Trophoblast cell (in vitro differentiated cells and primary cell): Measurements from ENCODE around the gene HYI.

Source experiments
- DNase-seq, 2 donors: peaks; one replicate each; pipeline ENCODE4 v3.0.0-alpha.2; 2016
- H2AFZ ChIP-seq: 2 replicates; pipeline ENCODE4 v1.6.1; 2013; ENCODE audit warnings: low read length, moderate library complexity, mild to moderate bottlenecking; ENCODE audit not compliant: insufficient read depth, poor library complexity
- H2AK5ac ChIP-seq: 2 replicates; pipeline ENCODE4 v1.6.1; 2013; ENCODE audit warnings: mild to moderate bottlenecking, low read length
- H2BK120ac ChIP-seq: 2 replicates; pipeline ENCODE4 v1.6.1; 2013; ENCODE audit warnings: low read length, mild to moderate bottlenecking, moderate library complexity; ENCODE audit not compliant: insufficient read depth, poor library complexity
- H2BK12ac ChIP-seq: 2 replicates; pipeline ENCODE4 v1.6.1; 2013; ENCODE audit warnings: mild to moderate bottlenecking, low read length, moderate library complexity
- H2BK5ac ChIP-seq: 2 replicates; pipeline ENCODE4 v1.6.1; 2013; ENCODE audit warnings: low read length, low read depth, moderate library complexity, mild to moderate bottlenecking; ENCODE audit not compliant: poor library complexity
- H3K14ac ChIP-seq: 2 replicates; pipeline ENCODE4 v1.6.1; 2013; ENCODE audit warnings: mild to moderate bottlenecking, low read length
- H3K18ac ChIP-seq: 2 replicates; pipeline ENCODE4 v1.6.1; 2013; ENCODE audit warnings: mild to moderate bottlenecking, low read length
- H3K23ac ChIP-seq: 2 replicates; pipeline ENCODE4 v1.6.1; 2013; ENCODE audit warnings: low read length
- H3K27ac ChIP-seq: 2 replicates; pipeline ENCODE4 v1.5.1; 2013; ENCODE audit warnings: low read depth, mild to moderate bottlenecking, inconsistent platforms, low read length, moderate library complexity
- H3K27me3 ChIP-seq: 2 replicates; pipeline ENCODE4 v1.6.1; 2013; ENCODE audit warnings: inconsistent platforms, mild to moderate bottlenecking, low read length, moderate library complexity; ENCODE audit not compliant: insufficient read depth
- H3K36me3 ChIP-seq, 2 experiments: 1 replicate in 1 of 2; 2 replicates in 1 of 2; pipeline ENCODE4 v1.6.1; 2013; ENCODE audit warnings: low read length in 2 of 2, mild to moderate bottlenecking in 2 of 2, moderate library complexity in 1 of 2; ENCODE audit not compliant: insufficient read depth in 2 of 2, control insufficient read depth in 1 of 2
- H3K4ac ChIP-seq: 2 replicates; pipeline ENCODE4 v1.6.1; 2013; ENCODE audit warnings: low read depth, mild to moderate bottlenecking, low read length, moderate library complexity
- H3K4me1 ChIP-seq, 2 experiments: 1 replicate in 1 of 2; 2 replicates in 1 of 2; pipeline ENCODE4 v1.6.1; 2013; ENCODE audit warnings: low read length in 2 of 2, mild to moderate bottlenecking in 2 of 2, moderate library complexity in 1 of 2; ENCODE audit not compliant: insufficient read depth in 2 of 2, control insufficient read depth in 1 of 2
- H3K4me2 ChIP-seq: 2 replicates; pipeline ENCODE4 v1.6.1; 2013; ENCODE audit warnings: inconsistent platforms, mild to moderate bottlenecking, low read length, moderate library complexity
- H3K4me3 ChIP-seq: 2 replicates; pipeline ENCODE4 v1.5.1; 2013; ENCODE audit warnings: mild to moderate bottlenecking, low read depth, low read length, inconsistent platforms
- H3K79me1 ChIP-seq: one replicate; pipeline ENCODE4 v1.6.1; 2013; ENCODE audit warnings: low read length
- H3K79me2 ChIP-seq: 2 replicates; pipeline ENCODE4 v1.6.1; 2013; ENCODE audit warnings: low read length, mild to moderate bottlenecking; ENCODE audit not compliant: control insufficient read depth, insufficient read depth, poor library complexity
- H3K9ac ChIP-seq: 2 replicates; pipeline ENCODE4 v1.6.1; 2013; ENCODE audit warnings: mild to moderate bottlenecking, low read length
- H3K9me3 ChIP-seq: 2 replicates; pipeline ENCODE4 v1.6.1; 2013; ENCODE audit warnings: low read depth, mild to moderate bottlenecking, control low read depth, inconsistent platforms, low read length; ENCODE audit not compliant: insufficient read depth
- H4K12ac ChIP-seq: 2 replicates; pipeline ENCODE4 v1.6.1; 2013; ENCODE audit warnings: low read depth, mild to moderate bottlenecking, low read length, moderate library complexity
- H4K8ac ChIP-seq: 2 replicates; pipeline ENCODE4 v1.6.1; 2013; ENCODE audit warnings: low read depth, mild to moderate bottlenecking, low read length, moderate library complexity
- H4K91ac ChIP-seq: one replicate; pipeline ENCODE4 v1.6.1; 2013; ENCODE audit warnings: low read depth, mild to moderate bottlenecking, low read length, moderate library complexity
- WGBS: extraction: QIAGEN DNeasy Blood & Tissue Kit; methylation state at CpG from one replicate; pipeline ENCODE4 v1.1.7; 2013; ENCODE audit warnings: missing lambda C conversion rate; ENCODE audit not compliant: insufficient read length, insufficient coverage; ENCODE audit errors: extremely low coverage; 5-methylcytosine and 5-hydroxymethylcytosine counted together

The HYI gene

GRCh38 chr1:43437031-43437973 is 16.4 kb downstream of the HYI start:
- Histone ChIP-seq H3K18ac (peak overlapping the region; percentile 74), H4K91ac (peak overlapping the region; percentile 74), H3K4me2 (no peak overlapping the region), H3K79me2 (peaks cover 2% of the 10 kb centered on the region), H3K4me3 (no peak overlapping the region), H2AFZ (no peak overlapping the region), H3K27me3 (no peaks in the 10 kb centered on the region), H3K4ac (peak overlapping the region; percentile 27), H3K14ac (peak overlapping the region; percentile 63), H4K8ac (peak overlapping the region; percentile 64), H3K23ac (no peak overlapping the region), H2AK5ac (peak overlapping the region; percentile 49), H3K9ac (no peak overlapping the region), H2BK5ac (peak overlapping the region; percentile 51), H3K79me1 (peaks cover 14% of the 10 kb centered on the region), H3K36me3 (peaks cover 54 to 65% of the 10 kb centered on the region in 2 experiments), H2BK120ac (peak overlapping the region; percentile 65), H4K12ac (no peak overlapping the region), H3K27ac (peak overlapping the region; percentile 65), H3K4me1 (peaks cover 18 to 23% of the 10 kb centered on the region in 2 experiments), H2BK12ac (peak overlapping the region; percentile 50), H3K9me3 (no peaks in the 10 kb centered on the region)
- no CpG with 5 or more reads among the region's 20 CpGs for WGBS
- peak; percentile 86 to 96 for DNase-seq

- Histone ChIP-seq H2BK120ac (peak overlapping the region; percentile 10), H3K9me3 (no peaks in the 10 kb centered on the region), H2BK5ac (peak overlapping the region; percentile 11), H3K79me2 (peaks cover 2% of the 10 kb centered on the region), H3K27ac (peak overlapping the region; percentile 65), H3K14ac (no peak overlapping the region), H3K18ac (no peak overlapping the region), H3K4ac (no peak overlapping the region), H3K27me3 (no peaks in the 10 kb centered on the region), H3K4me3 (no peak overlapping the region), H3K9ac (no peak overlapping the region), H4K91ac (peak overlapping the region; percentile 74), H4K12ac (no peak overlapping the region), H2AK5ac (no peak overlapping the region), H3K4me1 (peaks cover 18 to 23% of the 10 kb centered on the region in 2 experiments), H3K36me3 (peaks cover 55 to 68% of the 10 kb centered on the region in 2 experiments), H2AFZ (no peak overlapping the region), H4K8ac (no peak overlapping the region), H3K79me1 (peaks cover 14% of the 10 kb centered on the region), H3K4me2 (peak overlapping the region; percentile 28), H2BK12ac (peak overlapping the region; percentile 8), H3K23ac (no peak overlapping the region)
- no CpG with 5 or more reads among the region's 3 CpGs for WGBS
- peak; percentile 66 to 90 for DNase-seq
These were observed 17.4 kb downstream of the HYI start for GRCh38 chr1:43436371-43436770.

- Histone ChIP-seq H3K4me1 (peaks cover 18 to 23% of the 10 kb centered on the region in 2 experiments), H4K12ac (no peak overlapping the region), H2BK120ac (no peak overlapping the region), H2AFZ (no peak overlapping the region), H2BK12ac (peak overlapping the region; percentile 16), H3K9me3 (no peaks in the 10 kb centered on the region), H2BK5ac (no peak overlapping the region), H3K9ac (no peak overlapping the region), H3K4me2 (no peak overlapping the region), H4K91ac (no peak overlapping the region), H3K23ac (no peak overlapping the region), H3K79me2 (peaks cover 2% of the 10 kb centered on the region), H3K27me3 (no peaks in the 10 kb centered on the region), H3K4me3 (no peak overlapping the region), H3K14ac (no peak overlapping the region), H3K36me3 (peaks cover 57 to 69% of the 10 kb centered on the region in 2 experiments), H3K4ac (no peak overlapping the region), H2AK5ac (no peak overlapping the region), H3K18ac (no peak overlapping the region), H3K27ac (peak overlapping the region; percentile 65), H3K79me1 (peaks cover 14% of the 10 kb centered on the region), H4K8ac (no peak overlapping the region)
- DNase-seq = peak; percentile 38 to 67
- no CpG with 5 or more reads among the region's 14 CpGs for WGBS
These were observed 18.3 kb downstream of the HYI start for GRCh38 chr1:43435146-43436145.

GRCh38 chr1:43434256-43434655 is 19.5 kb downstream of the HYI start:
- no peak overlapping the region for H2AK5ac ChIP-seq
- H3K4ac ChIP-seq = no peak overlapping the region
- H3K4me2 ChIP-seq = no peak overlapping the region
- no peak overlapping the region for H2BK12ac ChIP-seq
- H3K27me3 ChIP-seq = no peaks in the 10 kb centered on the region
- no peak overlapping the region for H3K27ac ChIP-seq
- no peak overlapping the region for H4K8ac ChIP-seq
- no peak overlapping the region for H2AFZ ChIP-seq
- H4K91ac ChIP-seq = no peak overlapping the region
- H2BK120ac ChIP-seq = no peak overlapping the region
- WGBS = no CpG with 5 or more reads among the region's 7 CpGs
- H3K18ac ChIP-seq = no peak overlapping the region
- H3K9ac ChIP-seq = no peak overlapping the region
- no peak overlapping the region for H3K4me3 ChIP-seq
- no peak overlapping the region for H4K12ac ChIP-seq
- peaks cover 14% of the 10 kb centered on the region for H3K79me1 ChIP-seq
- peaks cover 18 to 23% of the 10 kb centered on the region in 2 experiments for H3K4me1 ChIP-seq
- no peaks in the 10 kb centered on the region for H3K9me3 ChIP-seq
- H3K79me2 ChIP-seq = peaks cover 2% of the 10 kb centered on the region
- no peak overlapping the region for H3K14ac ChIP-seq
- H2BK5ac ChIP-seq = no peak overlapping the region
- H3K36me3 ChIP-seq = peaks cover 56 to 69% of the 10 kb centered on the region in 2 experiments
- no peak for DNase-seq
- no peak overlapping the region for H3K23ac ChIP-seq
